ENCODE data around the gene NINJ2. TPM values are rescaled to one million over a fixed set of nuclear protein-coding genes. Genes with fewer than 3 reads are reported as not detected.

Gene NINJ2
- total RNA-seq, 1 experiment from 2014 or later = 0.24 TPM

DNA sequence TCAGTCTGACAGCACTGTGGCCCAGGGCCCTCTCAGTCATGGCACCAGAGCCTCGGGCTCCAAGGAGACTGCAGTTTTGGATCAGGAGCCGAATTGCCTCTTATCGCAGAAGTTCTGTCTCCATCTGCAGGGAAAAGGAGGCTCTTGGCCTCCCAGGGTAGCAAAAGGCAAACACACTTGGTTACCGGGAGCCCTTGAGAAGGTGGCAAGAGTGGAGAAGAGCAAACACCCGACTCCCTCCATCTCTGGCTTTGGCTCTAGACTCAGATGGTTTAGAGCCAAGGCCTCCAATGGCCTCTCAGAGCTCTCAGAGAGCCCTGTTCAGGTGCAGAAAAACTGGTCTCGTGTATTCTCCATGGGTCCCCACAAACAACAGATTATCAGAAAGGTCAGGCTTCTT, 44.6 kb downstream of the NINJ2 start:
- Histone ChIP-seq H4K5ac (ENCODE audit: insufficient read length, low read depth, low read length) (no peak overlapping the region), H3K79me2 (ENCODE audit: insufficient read depth, low read length) (no peaks in the 10 kb centered on the region), H2AK5ac (ENCODE audit: insufficient read length, low read length) (no peak overlapping the region), H3K27me3 (ENCODE audit: insufficient read depth, low read length) (no peaks in the 10 kb centered on the region), H3K23ac (ENCODE audit: insufficient read length, low read depth, low read length) (no peak overlapping the region), H4K8ac (replicated peaks; ENCODE audit: insufficient read length, low read depth, low read length) (no peak overlapping the region), H3T11ph (ENCODE audit: low read length) (no peak overlapping the region), H3K56ac (ENCODE audit: insufficient read length, low read depth, low read length) (no peak overlapping the region), H4K20me1 (ENCODE audit: control insufficient read depth, insufficient read depth, insufficient read length) (no peaks in the 10 kb centered on the region), H2BK20ac (ENCODE audit: low read depth, low read length, poor library complexity, severe bottlenecking) (no peak overlapping the region), H2AFZ (ENCODE audit: low read length) (no peak overlapping the region), H3K79me1 (ENCODE audit: insufficient read depth, low read depth, low read length, poor library complexity, severe bottlenecking) (no peaks in the 10 kb centered on the region), H2BK15ac (ENCODE audit: low read depth, low read length) (no peak overlapping the region), H3K4me1 (ENCODE audit: insufficient read depth, low read length) (peaks cover 5% of the 10 kb centered on the region; the same call in 1 of the 2 replicates), H2BK12ac (ENCODE audit: insufficient read length, low read depth, low read length) (no peak overlapping the region), H3K18ac (ENCODE audit: insufficient read length, low read depth, low read length) (no peak overlapping the region), H3K9me3 (ENCODE audit: control insufficient read depth, low read depth, low read length) (no peaks in the 10 kb centered on the region), H3K4me2 (ENCODE audit: insufficient read depth, insufficient read length, low read length) (no peak overlapping the region), H2BK120ac (ENCODE audit: low read depth, low read length, poor library complexity, severe bottlenecking) (no peak overlapping the region), H3K4ac (ENCODE audit: low read depth, low read length) (no peak overlapping the region), H2BK5ac (ENCODE audit: insufficient read length, low read length) (no peak overlapping the region), H3K14ac (ENCODE audit: insufficient read depth, low read length) (no peak overlapping the region), H3K9ac (ENCODE audit: extremely low read depth, insufficient read length, low read length) (no peak overlapping the region), H4K91ac (ENCODE audit: insufficient read length, low read depth, low read length) (no peak overlapping the region), H3K23me2 (ENCODE audit: insufficient read length, low read depth, low read length, poor library complexity, severe bottlenecking) (no peaks in the 10 kb centered on the region), H3K27ac (ENCODE audit: insufficient read length, low read depth, low read length) (no peak overlapping the region)
- Mint-ChIP-seq H3K27ac (no peak overlapping the region), H3K27me3 (ENCODE audit: low read depth) (peaks cover 19% of the 10 kb centered on the region), H3K4me3 (no peak overlapping the region), H3K4me1 (peaks cover 25% of the 10 kb centered on the region in 2 experiments), H3K36me3 (ENCODE audit: insufficient read depth in 1 of 3, low read depth in 3 of 3) (no peaks in the 10 kb centered on the region), H3K9me3 (no peaks in the 10 kb centered on the region)
- no peak for DNase-seq
- no CpG with 5 or more reads among the region's 6 CpGs for WGBS (ENCODE audit: extremely low coverage, insufficient read length, low lambda C conversion rate)
- TF ChIP-seq, protein P1, sequence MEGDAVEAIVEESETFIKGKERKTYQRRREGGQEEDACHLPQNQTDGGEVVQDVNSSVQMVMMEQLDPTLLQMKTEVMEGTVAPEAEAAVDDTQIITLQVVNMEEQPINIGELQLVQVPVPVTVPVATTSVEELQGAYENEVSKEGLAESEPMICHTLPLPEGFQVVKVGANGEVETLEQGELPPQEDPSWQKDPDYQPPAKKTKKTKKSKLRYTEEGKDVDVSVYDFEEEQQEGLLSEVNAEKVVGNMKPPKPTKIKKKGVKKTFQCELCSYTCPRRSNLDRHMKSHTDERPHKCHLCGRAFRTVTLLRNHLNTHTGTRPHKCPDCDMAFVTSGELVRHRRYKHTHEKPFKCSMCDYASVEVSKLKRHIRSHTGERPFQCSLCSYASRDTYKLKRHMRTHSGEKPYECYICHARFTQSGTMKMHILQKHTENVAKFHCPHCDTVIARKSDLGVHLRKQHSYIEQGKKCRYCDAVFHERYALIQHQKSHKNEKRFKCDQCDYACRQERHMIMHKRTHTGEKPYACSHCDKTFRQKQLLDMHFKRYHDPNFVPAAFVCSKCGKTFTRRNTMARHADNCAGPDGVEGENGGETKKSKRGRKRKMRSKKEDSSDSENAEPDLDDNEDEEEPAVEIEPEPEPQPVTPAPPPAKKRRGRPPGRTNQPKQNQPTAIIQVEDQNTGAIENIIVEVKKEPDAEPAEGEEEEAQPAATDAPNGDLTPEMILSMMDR (conservative IDR thresholded peaks at IDR 0.05) = no peak

Measured in H9 (cell line).